Activated T-cell treated with anti-CD3 and anti-CD28 coated beads, Interleukin-2, amount 50 U/mL, for 72 hours (primary cell): ENCODE results near the gene UFM1. TPM values are rescaled to one million over a fixed set of nuclear protein-coding genes. Genes with fewer than 3 reads are reported as not detected.

Source experiments
- ATAC-seq, 2 donors: fragments of 150-1000 bp; cut with Tn5 transposase; replicated peaks in 1 of 2; 2 replicates each; pipeline ENCODE4 v1.10.0; 2021; ENCODE audit warnings: moderate library complexity in 2 of 2, mild to moderate bottlenecking in 1 of 2
- DNase-seq, 2 donors: peaks; one replicate each; pipeline ENCODE4 v3.0.0; 2021 to 2022; ENCODE audit warnings: mixed read lengths in 1 of 2
- H3K27ac Mint-ChIP-seq: one replicate; pipeline ENCODE4 v1.8.0; 2022; ENCODE audit warnings: mild to moderate bottlenecking, moderate library complexity, mixed read lengths
- H3K27me3 Mint-ChIP-seq: one replicate; pipeline ENCODE4 v1.8.0; 2022; ENCODE audit warnings: low read depth, mixed read lengths
- H3K36me3 Mint-ChIP-seq, 2 donors: one replicate each; pipeline ENCODE4 v1.8.0; 2022; ENCODE audit warnings: mixed read lengths in 2 of 2, mild to moderate bottlenecking in 1 of 2; ENCODE audit not compliant: insufficient read depth in 2 of 2
- H3K4me1 Mint-ChIP-seq: one replicate; pipeline ENCODE4 v1.8.0; 2022; ENCODE audit warnings: low read depth, mixed read lengths
- H3K4me3 Mint-ChIP-seq, 2 donors: one replicate each; pipeline ENCODE4 v1.8.0; 2022; ENCODE audit warnings: mild to moderate bottlenecking in 2 of 2, mixed read lengths in 2 of 2, moderate library complexity in 2 of 2
- H3K9me3 Mint-ChIP-seq, 2 donors: one replicate each; pipeline ENCODE4 v1.8.0; 2022; ENCODE audit warnings: mixed read lengths in 2 of 2
- total RNA-seq, 2 donors: library from RNA; stranded (reverse); gene quantifications; one replicate each; pipeline ENCODE4 v1.2.3, GENCODE V29; 2022

Gene UFM1
- total RNA-seq, 2 donors from 2014 or later = 78.2 to 78.7 TPM

DNA sequence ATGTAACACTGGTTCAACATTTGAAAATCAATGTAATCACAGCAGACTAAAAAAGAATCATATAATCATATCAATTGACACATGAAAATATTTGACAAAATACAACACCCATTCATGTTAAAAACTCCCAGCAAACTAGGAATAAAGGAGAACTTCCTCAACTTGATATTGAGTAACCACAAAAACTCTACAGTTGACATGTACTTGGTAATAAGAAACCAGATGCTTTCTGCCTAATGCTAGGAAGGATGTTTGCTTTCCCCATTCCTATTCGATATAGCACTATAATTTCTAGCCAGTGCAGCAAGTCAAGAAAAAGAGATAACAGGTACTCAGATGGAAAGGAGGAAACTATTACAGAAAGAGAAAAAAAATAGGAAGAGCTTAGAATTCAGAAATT lies 26.9 kb downstream of the UFM1 start:
- no peaks in the 10 kb centered on the region for H3K36me3 Mint-ChIP-seq
- ATAC-seq (no peak), DNase-seq (no peak)
- peaks cover 0 to 2% of the 10 kb centered on the region in 2 donors for H3K9me3 Mint-ChIP-seq
- H3K4me1 Mint-ChIP-seq = no peaks in the 10 kb centered on the region
- H3K27me3 Mint-ChIP-seq = peaks cover 23% of the 10 kb centered on the region
- H3K27ac Mint-ChIP-seq = no peak overlapping the region
- H3K4me3 Mint-ChIP-seq = no peak overlapping the region

GRCh38 chr13:38381890-38382289 lies 32.2 kb downstream of the UFM1 start:
- no peaks in the 10 kb centered on the region for H3K4me1 Mint-ChIP-seq
- H3K27ac Mint-ChIP-seq = no peak overlapping the region
- DNase-seq (no peak), ATAC-seq (no peak)
- H3K4me3 Mint-ChIP-seq = no peak overlapping the region
- no peaks in the 10 kb centered on the region for H3K36me3 Mint-ChIP-seq
- peaks cover 6% of the 10 kb centered on the region for H3K27me3 Mint-ChIP-seq
- H3K9me3 Mint-ChIP-seq = no peaks in the 10 kb centered on the region

- Mint-ChIP-seq H3K36me3 (no peaks in the 10 kb centered on the region), H3K27me3 (peaks cover 8% of the 10 kb centered on the region), H3K9me3 (no peaks in the 10 kb centered on the region), H3K4me3 (no peak overlapping the region), H3K27ac (no peak overlapping the region), H3K4me1 (no peaks in the 10 kb centered on the region)
- ATAC-seq (no peak), DNase-seq (no peak)
These were observed 33.3 kb downstream of the UFM1 start for GRCh38 chr13:38382946-38383345.

GRCh38 chr13:38384171-38384570 lies 34.5 kb downstream of the UFM1 start:
- ATAC-seq (no peak), DNase-seq (no peak)
- H3K27ac Mint-ChIP-seq = no peak overlapping the region
- no peaks in the 10 kb centered on the region for H3K36me3 Mint-ChIP-seq
- peaks cover 10% of the 10 kb centered on the region for H3K27me3 Mint-ChIP-seq
- no peak overlapping the region for H3K4me3 Mint-ChIP-seq
- no peaks in the 10 kb centered on the region for H3K4me1 Mint-ChIP-seq
- no peaks in the 10 kb centered on the region for H3K9me3 Mint-ChIP-seq

GRCh38 chr13:38385153-38385891 lies 35.7 kb downstream of the UFM1 start:
- no peak for ATAC-seq
- Mint-ChIP-seq H3K4me1 (no peaks in the 10 kb centered on the region), H3K9me3 (no peaks in the 10 kb centered on the region), H3K27me3 (peaks cover 4% of the 10 kb centered on the region), H3K4me3 (no peak overlapping the region), H3K36me3 (no peaks in the 10 kb centered on the region), H3K27ac (no peak overlapping the region)
- no peak for DNase-seq

- DNase-seq = no peak
- no peak overlapping the region for H3K4me3 Mint-ChIP-seq
- H3K27me3 Mint-ChIP-seq = peaks cover 4% of the 10 kb centered on the region
- peaks cover 0 to 5% of the 10 kb centered on the region in 2 donors for H3K9me3 Mint-ChIP-seq
- H3K27ac Mint-ChIP-seq = no peak overlapping the region
- no peak for ATAC-seq
- H3K36me3 Mint-ChIP-seq = no peaks in the 10 kb centered on the region
- no peaks in the 10 kb centered on the region for H3K4me1 Mint-ChIP-seq
These were observed 36.8 kb downstream of the UFM1 start for GRCh38 chr13:38386421-38386820.

GRCh38 chr13:38391341-38391740 lies 41.7 kb downstream of the UFM1 start:
- Mint-ChIP-seq H3K36me3 (no peaks in the 10 kb centered on the region), H3K9me3 (peaks cover 0 to 5% of the 10 kb centered on the region in 2 donors), H3K27me3 (peaks cover 9% of the 10 kb centered on the region), H3K27ac (no peak overlapping the region), H3K4me3 (no peak overlapping the region), H3K4me1 (no peaks in the 10 kb centered on the region)
- DNase-seq (no peak), ATAC-seq (no peak)

- H3K9me3 Mint-ChIP-seq = peaks cover 0 to 5% of the 10 kb centered on the region in 2 donors
- ATAC-seq (no peak), DNase-seq (no peak)
- no peak overlapping the region for H3K27ac Mint-ChIP-seq
- H3K4me1 Mint-ChIP-seq = peaks cover 5% of the 10 kb centered on the region
- no peaks in the 10 kb centered on the region for H3K36me3 Mint-ChIP-seq
- H3K27me3 Mint-ChIP-seq = peaks cover 5% of the 10 kb centered on the region
- no peak overlapping the region for H3K4me3 Mint-ChIP-seq
These were observed 45.3 kb downstream of the UFM1 start for GRCh38 chr13:38394777-38395496.

DNA sequence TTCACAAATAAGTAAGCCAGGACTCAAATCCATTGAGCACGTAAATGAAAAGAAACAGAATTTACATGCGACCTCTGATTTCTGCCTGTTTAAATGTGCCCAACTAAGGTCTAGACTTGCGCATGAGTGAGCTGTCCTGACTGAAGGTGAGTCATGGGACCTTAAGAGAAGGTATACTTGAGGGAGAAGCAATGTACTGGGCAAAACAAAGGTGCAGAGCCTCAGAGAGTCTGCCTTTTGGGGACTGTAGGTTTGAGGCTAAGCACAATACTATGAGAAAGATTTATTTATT lies 45.8 kb downstream of the UFM1 start:
- no peak for DNase-seq
- Mint-ChIP-seq H3K36me3 (no peaks in the 10 kb centered on the region), H3K4me1 (peaks cover 5% of the 10 kb centered on the region), H3K4me3 (no peak overlapping the region), H3K9me3 (peaks cover 0 to 5% of the 10 kb centered on the region in 2 donors), H3K27ac (no peak overlapping the region), H3K27me3 (peaks cover 5% of the 10 kb centered on the region)
- no peak for ATAC-seq

GRCh38 chr13:38398711-38399493 lies 49.3 kb downstream of the UFM1 start:
- Mint-ChIP-seq H3K4me1 (peaks cover 5% of the 10 kb centered on the region), H3K27me3 (peaks cover 11% of the 10 kb centered on the region), H3K4me3 (no peak overlapping the region), H3K36me3 (no peaks in the 10 kb centered on the region), H3K9me3 (no peaks in the 10 kb centered on the region), H3K27ac (peak overlapping the region; percentile 63)
- DNase-seq (no peak), ATAC-seq (peak; percentile 40 to 58)

DNA sequence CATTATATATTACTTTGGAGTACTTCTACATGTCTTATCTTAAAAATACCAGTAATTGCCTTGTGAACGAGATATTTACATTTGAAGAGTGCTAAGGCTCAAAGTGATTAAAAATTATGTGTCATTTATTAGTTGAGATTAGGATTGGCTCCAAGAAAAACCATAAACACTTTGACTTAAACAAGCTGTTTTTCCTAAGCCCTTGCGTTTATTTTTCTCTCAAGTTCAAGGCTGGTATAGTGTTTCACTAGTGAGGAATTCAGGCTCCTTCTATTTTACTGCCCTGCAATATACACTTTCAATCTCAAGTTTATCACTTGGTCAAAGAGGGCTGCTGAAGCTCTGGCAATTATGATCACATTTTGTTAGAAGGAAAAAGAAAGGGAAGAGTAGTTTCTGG lies 49.9 kb downstream of the UFM1 start:
- no peaks in the 10 kb centered on the region for H3K36me3 Mint-ChIP-seq
- H3K27me3 Mint-ChIP-seq = peaks cover 10% of the 10 kb centered on the region
- ATAC-seq = no peak
- DNase-seq = no peak
- no peaks in the 10 kb centered on the region for H3K9me3 Mint-ChIP-seq
- no peak overlapping the region for H3K27ac Mint-ChIP-seq
- H3K4me1 Mint-ChIP-seq = peaks cover 5% of the 10 kb centered on the region
- H3K4me3 Mint-ChIP-seq = no peak overlapping the region

- no peak overlapping the region for H3K4me3 Mint-ChIP-seq
These were observed 51.6 kb downstream of the UFM1 start for GRCh38 chr13:38401276-38401675.

GRCh38 chr13:38405216-38405615 lies 55.6 kb downstream of the UFM1 start:
- no peak for DNase-seq
- no peaks in the 10 kb centered on the region for H3K4me1 Mint-ChIP-seq
- no peak for ATAC-seq
- no peaks in the 10 kb centered on the region for H3K36me3 Mint-ChIP-seq
- H3K27ac Mint-ChIP-seq = no peak overlapping the region
- H3K27me3 Mint-ChIP-seq = peaks cover 12% of the 10 kb centered on the region
- no peaks in the 10 kb centered on the region for H3K9me3 Mint-ChIP-seq
- H3K4me3 Mint-ChIP-seq = no peak overlapping the region

More at GRCh38 chr13:38401276-38401675, 51.6 kb downstream of the UFM1 start:
- peaks cover 12% of the 10 kb centered on the region for H3K27me3 Mint-ChIP-seq
- no peak for DNase-seq
- H3K36me3 Mint-ChIP-seq = no peaks in the 10 kb centered on the region
- no peak for ATAC-seq
- no peak overlapping the region for H3K27ac Mint-ChIP-seq
- H3K9me3 Mint-ChIP-seq = no peaks in the 10 kb centered on the region
- H3K4me1 Mint-ChIP-seq = peaks cover 5% of the 10 kb centered on the region
